H7 (cell line): ENCODE results near the gene FANCC. TPM values are rescaled to one million over a fixed set of nuclear protein-coding genes. Genes with fewer than 3 reads are reported as not detected.
"Not testable (repeated sequence)": the region's sequence is repeated elsewhere in the genome, so short reads cannot be mapped to it uniquely, and the experiment has no call there.

ENCODE experiments used
- DNase-seq: peaks from one replicate; pipeline ENCODE4 v3.0.0; 2012
- H3K27me3 ChIP-seq: 2 replicates; pipeline ENCODE4 v1.6.0; 2011; ENCODE audit warnings: mild to moderate bottlenecking, low read length; ENCODE audit not compliant: control insufficient read depth, insufficient read depth
- H3K36me3 ChIP-seq: replicated peaks from 2 replicates; pipeline ENCODE4 v1.5.1; 2011; ENCODE audit warnings: low read length; ENCODE audit not compliant: control insufficient read depth, insufficient read depth
- H3K4me3 ChIP-seq: 2 replicates; pipeline ENCODE4 v1.5.1; 2011; ENCODE audit warnings: low read depth, mild to moderate bottlenecking, control low read depth, low read length, moderate library complexity; ENCODE audit not compliant: insufficient read depth
- total RNA-seq: library from RNA; depleted of rRNA; stranded (reverse); fragments of >200 nt; shearing (Covaris generic); gene quantifications from 2 replicates; pipeline ENCODE4 v1.2.3, GENCODE V29; 2014

Gene FANCC
- total RNA-seq, 1 experiment from 2014 or later = 6.7 TPM

DNA sequence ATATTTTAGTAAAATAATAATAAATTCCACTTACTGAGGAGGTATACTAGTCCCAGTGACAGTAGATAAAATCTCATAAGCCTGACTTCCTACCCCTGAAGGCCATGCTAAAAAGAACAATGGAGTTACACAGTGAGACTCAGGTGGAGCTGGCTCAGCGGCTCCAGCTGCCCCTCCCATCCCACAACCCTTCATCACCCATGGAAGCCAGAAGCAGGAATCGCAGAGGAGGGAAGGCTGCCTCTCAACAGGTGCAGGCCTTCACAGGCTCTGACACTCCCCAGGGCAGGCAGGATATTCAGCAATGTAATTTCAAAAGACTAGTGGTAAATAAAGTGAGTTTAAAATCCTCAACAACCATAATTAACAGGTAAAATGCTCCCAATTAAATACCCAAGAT lies 67.5 kb downstream of the FANCC start:
- no peaks in the 10 kb centered on the region for H3K27me3 ChIP-seq
- H3K4me3 ChIP-seq = no peak overlapping the region
- peak; percentile 57 for DNase-seq
- no peaks in the 10 kb centered on the region for H3K36me3 ChIP-seq

DNA sequence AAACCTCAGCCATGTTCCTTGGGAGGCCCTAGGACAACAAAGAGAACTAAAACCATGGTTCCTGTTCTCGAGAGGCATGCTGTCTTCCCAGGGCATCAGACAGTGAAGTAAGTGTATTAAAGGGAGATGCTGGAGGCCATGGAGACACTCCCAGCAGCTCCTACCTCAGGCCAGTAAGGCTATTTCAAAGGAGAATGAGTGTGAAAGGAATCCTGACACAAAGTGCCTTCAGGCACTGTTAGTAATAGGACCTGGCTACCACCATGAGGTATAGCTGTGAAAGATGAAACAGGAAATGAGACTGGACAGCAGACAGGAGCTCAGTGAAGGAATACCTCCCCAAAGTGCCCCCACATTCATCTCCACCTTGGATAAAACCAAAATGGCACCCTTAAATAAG lies 71.0 kb downstream of the FANCC start:
- H3K36me3 ChIP-seq = no peaks in the 10 kb centered on the region
- H3K4me3 ChIP-seq = no peak overlapping the region
- no peak for DNase-seq
- no peaks in the 10 kb centered on the region for H3K27me3 ChIP-seq

DNA sequence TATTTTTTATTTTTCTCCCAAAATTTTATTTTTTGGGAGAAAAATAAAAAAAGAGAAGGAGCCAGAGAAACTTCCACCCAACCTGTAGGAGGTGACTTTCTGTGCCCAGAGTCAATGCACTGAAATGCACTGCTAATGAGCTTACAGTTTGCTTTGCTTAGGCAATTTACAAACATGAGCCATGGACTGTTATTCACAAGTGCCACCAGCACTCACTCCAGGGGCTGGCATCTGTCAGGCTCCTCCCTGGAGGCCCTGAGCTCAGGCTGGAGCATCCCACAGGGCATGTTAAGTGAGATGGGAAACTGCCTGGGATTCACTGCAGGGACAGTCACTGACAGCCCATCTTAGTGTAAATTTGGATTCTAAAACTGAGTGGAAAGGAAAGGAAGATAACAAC lies 74.9 kb downstream of the FANCC start:
- DNase-seq = peak; percentile 33
- H3K4me3 ChIP-seq = no peak overlapping the region
- no peaks in the 10 kb centered on the region for H3K36me3 ChIP-seq

DNA sequence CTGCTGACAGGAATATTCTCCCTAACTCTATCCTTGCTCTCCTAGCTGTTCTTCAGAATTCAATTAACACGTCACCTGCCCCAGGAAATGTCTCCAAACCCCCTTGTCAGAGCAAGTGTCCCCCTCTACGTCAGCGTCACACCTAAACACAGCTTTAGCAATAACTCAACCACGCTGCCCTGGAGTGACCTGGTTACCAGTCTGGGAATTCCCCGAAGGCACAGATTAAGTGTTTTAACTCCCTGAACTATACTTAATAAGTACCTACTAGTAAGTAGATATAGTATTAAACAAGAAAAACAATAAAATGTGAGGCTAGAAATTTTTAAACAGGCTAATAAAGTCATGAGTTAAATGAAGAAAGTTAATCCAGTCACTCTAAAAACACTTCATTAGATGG lies 78.4 kb downstream of the FANCC start:
- H3K27me3 ChIP-seq = no peaks in the 10 kb centered on the region
- H3K36me3 ChIP-seq = no peaks in the 10 kb centered on the region
- DNase-seq = no peak
- H3K4me3 ChIP-seq = no peak overlapping the region

More for the DNA sequence above, 74.9 kb downstream of the FANCC start:
- no peaks in the 10 kb centered on the region for H3K27me3 ChIP-seq

DNA sequence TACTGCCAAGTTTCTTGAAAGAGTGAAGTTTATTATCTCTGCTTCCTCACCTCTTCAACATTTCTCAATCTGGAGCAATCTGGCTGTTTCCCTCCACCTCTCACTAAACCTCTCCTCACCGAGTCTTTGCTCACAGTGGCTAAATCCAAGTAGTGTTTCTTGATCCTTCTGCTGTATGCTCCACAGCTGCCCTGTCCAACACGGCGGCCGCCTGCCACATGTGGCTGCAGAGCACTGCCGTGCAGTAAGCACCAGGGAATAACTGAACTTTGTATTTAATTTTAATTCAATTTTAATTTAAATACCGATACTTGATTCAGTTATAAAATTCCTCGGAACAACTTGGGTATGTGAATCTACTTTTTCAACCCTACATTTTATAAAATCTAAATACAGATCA lies 80.2 kb downstream of the FANCC start:
- no peak overlapping the region for H3K4me3 ChIP-seq
- H3K36me3 ChIP-seq = no peaks in the 10 kb centered on the region
- DNase-seq = no peak
- no peaks in the 10 kb centered on the region for H3K27me3 ChIP-seq

DNA sequence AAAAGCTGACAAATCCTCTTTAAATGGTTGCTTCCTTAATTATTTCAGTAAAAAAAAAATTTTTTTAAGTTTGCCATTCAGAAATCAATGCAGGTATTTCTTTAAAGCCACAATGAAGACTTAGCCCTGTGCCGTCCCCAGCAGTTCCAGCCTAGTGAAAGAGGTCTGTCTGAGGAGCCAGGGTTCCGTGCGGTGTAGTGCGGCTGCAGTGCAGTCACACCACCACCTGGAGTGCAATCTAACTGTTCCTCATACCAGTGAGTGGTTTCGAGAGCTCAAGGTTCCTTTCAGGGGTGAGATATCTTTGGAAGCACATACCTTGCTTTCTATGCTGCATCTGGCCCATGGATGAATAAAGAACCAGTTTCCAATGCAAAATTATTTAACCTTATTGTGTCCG lies 87.5 kb downstream of the FANCC start:
- no peak overlapping the region for H3K4me3 ChIP-seq
- no peaks in the 10 kb centered on the region for H3K36me3 ChIP-seq
- no peaks in the 10 kb centered on the region for H3K27me3 ChIP-seq
- DNase-seq = peak; percentile 27

DNA sequence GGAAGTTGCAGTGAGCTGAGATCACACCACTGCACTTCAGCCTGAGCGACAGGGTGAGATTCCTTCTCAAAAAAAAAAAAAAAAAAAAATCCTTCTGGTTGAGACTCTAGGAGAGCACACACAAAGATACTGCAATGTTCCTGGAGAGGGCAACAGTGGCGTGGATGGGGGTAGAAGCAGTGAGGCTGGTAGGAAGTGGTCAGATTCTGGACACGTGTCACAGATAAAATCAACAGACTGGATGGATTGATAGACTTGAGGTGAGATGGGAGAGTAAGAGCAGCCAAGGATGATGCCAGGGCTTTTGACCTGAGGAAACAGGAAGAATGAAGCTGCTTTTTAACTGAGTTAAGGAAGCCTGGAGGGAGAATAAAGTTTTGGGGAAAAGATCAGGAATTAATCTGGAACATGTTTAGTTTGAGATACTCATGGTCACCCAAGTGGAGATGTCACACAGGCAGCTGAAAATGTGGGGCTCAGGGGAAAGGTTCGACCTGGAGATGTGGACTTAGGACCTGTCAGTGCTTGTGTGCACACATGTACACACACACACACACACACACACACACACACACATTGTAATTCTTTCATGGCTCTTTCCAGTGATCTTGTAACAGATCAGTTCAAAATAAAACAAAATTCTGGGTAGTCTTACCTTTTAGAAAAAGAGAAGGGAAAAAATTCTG lies 88.1 kb downstream of the FANCC start:
- DNase-seq = no peak
- Histone ChIP-seq H3K27me3 (no peaks in the 10 kb centered on the region), H3K4me3 (no peak overlapping the region), H3K36me3 (no peaks in the 10 kb centered on the region)

DNA sequence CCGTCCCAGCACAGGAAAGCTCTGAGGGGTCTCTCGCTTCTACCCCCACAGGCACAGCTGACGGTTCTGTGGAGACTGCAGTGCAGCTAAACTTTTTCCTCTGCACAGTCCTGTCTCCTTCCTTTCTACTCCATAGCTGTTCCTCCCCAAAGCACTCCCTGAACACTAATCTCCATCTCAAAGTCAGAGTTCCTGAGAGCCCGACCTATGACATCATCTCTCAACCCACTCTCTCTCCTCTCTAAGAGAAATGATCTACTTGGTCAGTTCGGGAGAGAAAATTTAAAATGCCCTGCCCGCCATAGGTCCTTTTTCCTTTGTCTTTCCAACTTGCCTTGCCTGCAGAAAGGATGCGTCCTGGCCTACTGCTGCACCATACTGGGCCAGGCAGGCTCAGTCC lies 90.6 kb downstream of the FANCC start:
- H3K27me3 ChIP-seq = no peaks in the 10 kb centered on the region
- no peak overlapping the region for H3K4me3 ChIP-seq
- H3K36me3 ChIP-seq = no peaks in the 10 kb centered on the region
- DNase-seq = no peak

DNA sequence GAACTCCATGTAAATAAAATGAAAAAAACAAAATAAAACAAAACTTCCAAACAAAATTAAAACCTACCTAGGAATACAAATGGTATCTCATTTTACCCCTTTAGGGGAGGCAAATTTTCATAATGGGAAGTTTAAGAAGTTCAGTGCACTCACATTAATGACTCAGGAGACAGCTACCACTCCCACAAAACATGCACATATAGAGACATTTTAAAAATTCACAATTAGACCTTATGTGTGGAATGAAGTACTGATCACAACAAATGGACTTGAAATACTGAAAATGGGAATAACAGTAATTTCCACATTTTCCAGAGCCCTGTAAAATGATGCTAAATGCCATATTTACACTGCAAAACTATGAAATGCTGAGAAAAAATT lies 91.8 kb downstream of the FANCC start:
- no peaks in the 10 kb centered on the region for H3K36me3 ChIP-seq
- no peaks in the 10 kb centered on the region for H3K27me3 ChIP-seq
- DNase-seq = no peak
- H3K4me3 ChIP-seq = no peak overlapping the region

DNA sequence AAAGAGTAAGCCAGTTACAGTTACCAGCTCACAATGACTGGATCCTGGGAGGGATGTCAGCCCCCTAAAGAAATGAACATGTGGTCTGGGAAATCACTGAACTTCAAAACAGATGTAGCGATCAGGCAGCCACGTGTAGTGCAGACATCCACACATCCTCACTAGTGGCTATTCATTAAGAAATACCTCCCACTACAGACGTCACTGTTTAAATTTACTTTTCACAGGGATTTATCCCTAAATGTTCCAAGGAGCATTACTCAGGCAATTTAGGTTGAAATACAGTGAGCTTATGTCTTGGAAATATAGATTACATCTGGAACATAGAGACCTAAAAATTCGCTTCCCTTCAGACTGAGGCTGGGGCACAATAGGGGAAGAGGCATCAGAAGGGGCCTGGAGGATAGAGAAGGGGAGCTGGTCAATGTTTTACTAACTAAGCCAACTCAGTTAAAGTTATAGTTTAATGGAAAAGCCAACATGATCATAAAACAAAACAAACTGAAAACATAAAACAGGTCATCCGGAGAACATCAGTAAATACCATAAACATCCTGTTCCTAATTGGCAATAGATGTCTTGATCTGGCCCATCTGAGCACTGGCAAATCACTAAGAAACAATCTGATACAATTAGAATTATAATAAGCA lies 92.3 kb downstream of the FANCC start:
- no peaks in the 10 kb centered on the region for H3K27me3 ChIP-seq
- no peak for DNase-seq
- no peak overlapping the region for H3K4me3 ChIP-seq
- no peaks in the 10 kb centered on the region for H3K36me3 ChIP-seq

DNA sequence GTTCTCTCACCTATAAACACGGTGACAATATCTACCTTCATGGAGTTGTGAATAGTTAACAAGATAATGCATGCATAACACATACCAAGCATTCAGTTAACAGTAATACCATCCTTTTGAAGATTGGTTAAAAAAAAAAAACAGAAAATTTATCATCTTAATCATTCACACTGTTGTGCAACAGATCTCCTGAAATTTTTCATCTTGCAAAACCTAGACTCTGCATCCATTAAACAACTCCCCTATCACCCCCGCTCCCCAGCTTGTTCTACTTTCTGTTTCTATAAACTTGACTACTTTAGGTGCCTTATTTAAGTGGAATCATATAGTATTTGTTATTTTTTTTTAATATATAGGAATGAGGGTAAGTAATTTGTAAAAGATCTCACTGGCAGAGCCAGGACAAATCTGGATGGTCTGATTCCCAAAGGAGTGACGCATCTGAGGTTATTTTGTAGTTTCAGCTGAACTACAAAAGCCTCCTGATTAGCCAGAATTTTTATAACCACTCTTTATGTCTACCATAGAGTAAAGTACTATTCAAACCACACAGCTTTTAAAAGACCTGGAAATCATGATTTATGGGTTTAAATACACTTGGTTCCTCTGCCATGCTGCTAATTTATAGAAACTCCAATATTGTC lies 93.0 kb downstream of the FANCC start:
- Histone ChIP-seq H3K27me3 (no peaks in the 10 kb centered on the region), H3K36me3 (no peaks in the 10 kb centered on the region)
- DNase-seq = no peak

DNA sequence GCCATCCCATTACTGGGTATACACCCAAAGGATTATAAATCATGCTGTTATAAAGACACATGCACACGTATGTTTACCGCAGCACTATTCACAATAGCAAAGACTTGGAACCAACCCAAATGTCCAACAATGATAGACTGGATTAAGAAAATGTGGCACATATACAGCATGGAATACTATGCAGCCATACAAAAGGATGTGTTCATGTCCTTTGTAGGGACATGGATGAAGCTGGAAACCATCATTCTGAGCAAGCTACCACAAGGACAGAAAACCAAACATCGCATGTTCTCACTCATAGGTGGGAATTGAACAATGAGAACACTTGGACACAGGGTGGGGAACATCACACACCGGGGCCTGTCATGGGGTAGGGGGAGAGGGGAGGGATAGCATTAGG lies 97.2 kb downstream of the FANCC start:
- H3K27me3 ChIP-seq, DNase-seq, H3K36me3 ChIP-seq: not testable (repeated sequence)

More for the DNA sequence above, 93.0 kb downstream of the FANCC start:
- no peak overlapping the region for H3K4me3 ChIP-seq

DNA sequence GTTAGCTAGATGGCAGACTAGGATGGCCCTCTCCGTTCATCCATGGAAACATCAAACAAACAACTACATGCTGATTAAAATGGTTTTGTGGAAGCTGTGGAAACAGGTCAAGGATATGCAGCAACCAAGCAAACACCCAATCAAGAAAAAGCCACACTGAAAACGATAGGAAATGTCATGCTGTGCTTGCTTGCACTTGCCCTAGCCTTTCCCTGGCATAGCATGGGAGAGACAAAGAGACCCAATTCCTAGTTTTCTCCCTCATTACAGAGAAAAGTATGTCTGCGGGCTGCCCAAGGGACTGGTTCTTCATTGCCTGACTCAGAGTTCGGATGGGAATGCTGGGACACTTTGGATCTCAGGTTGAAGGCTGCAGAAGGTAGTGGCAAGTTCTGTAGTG lies 98.7 kb downstream of the FANCC start:
- no peak overlapping the region for H3K4me3 ChIP-seq
- H3K27me3 ChIP-seq = no peaks in the 10 kb centered on the region
- no peak for DNase-seq
- H3K36me3 ChIP-seq = no peaks in the 10 kb centered on the region

More for the DNA sequence above, 97.2 kb downstream of the FANCC start:
- H3K4me3 ChIP-seq = not testable (repeated sequence)

DNA sequence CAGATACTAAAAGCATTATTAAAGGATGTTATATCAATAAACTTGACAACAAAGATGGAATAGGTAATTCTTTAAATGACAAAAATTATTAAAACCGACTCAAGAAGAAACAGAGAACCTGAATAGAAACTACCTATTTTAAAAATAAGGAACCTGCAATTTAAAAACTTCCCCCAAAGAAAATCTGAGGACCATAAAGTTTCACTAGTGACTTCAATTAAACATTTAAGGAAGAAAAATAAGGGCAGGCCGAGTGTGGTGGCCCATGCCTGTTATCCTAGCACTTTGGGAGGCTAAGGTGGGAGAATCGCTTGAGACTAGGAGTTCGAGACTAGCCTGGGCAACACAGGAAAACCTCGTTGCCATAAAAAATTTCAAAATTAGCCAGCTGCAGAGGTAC lies 99.6 kb downstream of the FANCC start:
- Histone ChIP-seq H3K4me3 (no peak overlapping the region), H3K36me3 (no peaks in the 10 kb centered on the region), H3K27me3 (no peaks in the 10 kb centered on the region)
- DNase-seq = no peak

DNA sequence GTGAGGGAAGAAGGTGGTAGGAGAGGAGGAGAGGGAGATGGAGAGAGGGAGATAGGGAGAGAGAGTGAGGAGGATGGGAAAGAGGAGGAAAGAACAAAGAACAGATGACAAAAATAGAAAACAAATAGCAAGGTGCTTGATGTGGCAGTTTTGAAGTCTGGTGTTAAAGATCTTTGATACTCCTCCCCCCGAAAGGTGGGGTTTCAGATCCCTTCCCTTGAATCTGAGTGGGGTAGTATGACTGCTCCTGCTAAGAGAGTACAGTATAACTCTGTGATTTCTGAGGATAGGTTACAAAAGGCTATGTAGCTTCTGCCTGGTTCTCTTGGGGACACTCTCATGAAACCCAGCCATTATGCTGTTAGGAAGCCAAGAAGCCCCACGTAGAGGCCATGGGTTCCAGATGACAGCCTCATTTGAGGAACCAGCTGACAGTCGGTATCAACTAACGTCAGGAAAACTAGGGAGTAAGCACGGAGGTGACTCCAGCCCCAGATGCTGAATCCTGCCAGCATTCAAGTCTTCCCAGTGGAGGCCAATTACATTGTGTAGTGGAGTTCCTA lies 102.1 kb downstream of the FANCC start:
- DNase-seq = no peak
- Histone ChIP-seq H3K36me3 (no peaks in the 10 kb centered on the region), H3K27me3 (no peaks in the 10 kb centered on the region), H3K4me3 (no peak overlapping the region)
